Stimulated activated CD4-positive, alpha-beta T cell treated with anti-CD3 and anti-CD28 coated beads, TNF-alpha, amount 100 ng/mL, for 4 hours (primary cell): Measurements from ENCODE around the gene XPC.

ENCODE experiments used
- DNase-seq, 3 experiments: peaks; one replicate each; pipeline ENCODE4 v3.0.0-alpha.2; 2020; ENCODE audit warnings: low read depth in 3 of 3

The XPC gene

DNA sequence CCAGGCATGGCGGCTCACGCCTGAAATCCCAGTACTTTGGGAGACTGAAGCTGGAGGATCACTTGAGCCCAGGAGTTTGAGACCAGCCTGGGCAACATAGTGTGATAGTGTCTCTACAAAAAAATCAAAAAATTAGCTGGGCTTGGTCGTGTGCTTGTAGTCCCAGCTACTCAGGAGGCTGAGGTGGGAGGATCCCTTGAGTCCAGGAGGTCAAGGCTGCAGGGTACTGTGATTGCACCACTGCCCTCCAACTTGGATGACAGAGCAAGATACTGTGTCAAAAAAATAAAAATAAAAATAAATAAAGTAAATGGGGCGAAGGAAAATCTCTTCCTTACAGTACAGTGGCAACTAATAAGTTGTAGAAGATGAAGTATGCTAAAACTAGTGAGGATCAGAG, 29.8 kb upstream of the XPC start:
- DNase-seq: no peak

DNA sequence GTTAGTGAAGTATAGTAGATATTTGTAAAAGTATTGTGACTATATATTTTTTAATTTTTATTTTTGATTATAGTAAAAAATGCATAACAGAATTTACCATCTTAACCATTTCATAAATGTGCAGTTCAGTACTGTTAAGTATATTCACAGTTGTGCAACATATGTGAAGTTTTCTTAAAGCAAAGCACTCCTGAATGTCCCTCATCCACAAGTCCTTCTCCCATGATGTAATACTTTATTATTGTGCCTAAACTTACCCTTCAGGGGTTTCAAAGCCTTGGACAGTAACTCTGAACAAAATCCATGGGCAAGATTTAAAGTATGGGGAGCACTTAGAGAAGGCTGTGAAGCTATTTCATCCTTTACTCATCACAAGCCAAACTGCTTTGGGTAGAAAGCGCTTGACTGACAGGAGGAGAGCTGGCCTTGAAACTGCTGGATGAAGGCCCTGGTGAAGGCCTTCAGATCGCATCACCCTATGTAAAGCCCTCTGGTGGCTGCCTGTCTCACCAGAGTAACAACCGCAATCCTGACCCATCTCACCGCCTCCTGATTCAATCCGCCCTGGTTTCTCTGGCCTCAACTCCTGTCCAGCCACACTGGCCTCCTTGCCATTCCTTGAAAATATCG, 28.3 kb upstream of the XPC start:
- DNase-seq: no peak

DNA sequence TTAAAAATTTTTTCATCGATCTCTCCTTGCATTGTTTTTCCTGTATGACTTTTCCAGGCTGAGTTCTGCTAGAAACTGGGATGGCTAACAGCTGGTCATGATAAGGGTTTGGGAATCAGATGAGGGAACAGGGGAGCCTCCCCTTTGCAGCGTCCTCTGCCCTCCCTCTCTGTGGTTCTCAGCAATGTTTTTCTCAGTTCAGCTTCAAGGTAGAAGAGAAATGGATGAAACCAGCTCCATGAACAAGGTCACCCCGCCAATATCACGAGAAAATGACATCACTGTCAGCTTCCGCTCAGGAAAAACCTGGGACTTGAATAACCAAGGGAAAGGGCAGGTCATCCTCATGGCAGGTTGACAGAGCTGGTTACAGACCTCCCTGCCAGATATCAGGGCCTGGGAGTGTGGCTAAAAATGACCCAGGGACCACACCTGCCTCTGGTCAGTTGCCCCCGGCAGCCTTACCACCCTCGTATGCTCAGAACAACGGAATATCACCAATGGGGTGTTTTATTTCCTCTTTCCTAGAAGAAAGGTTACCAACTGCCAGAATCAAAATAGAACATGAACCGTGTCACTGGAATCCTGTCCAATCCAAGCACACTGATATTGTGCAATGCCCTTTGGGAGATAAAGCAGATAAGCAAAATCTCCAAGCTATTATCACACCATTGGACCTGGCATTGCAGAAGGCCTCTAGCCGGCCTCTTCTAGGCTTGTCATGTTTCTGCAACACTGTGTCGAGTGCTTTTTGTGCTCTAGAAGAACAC, 26.3 kb upstream of the XPC start:
- DNase-seq: no peak

DNA sequence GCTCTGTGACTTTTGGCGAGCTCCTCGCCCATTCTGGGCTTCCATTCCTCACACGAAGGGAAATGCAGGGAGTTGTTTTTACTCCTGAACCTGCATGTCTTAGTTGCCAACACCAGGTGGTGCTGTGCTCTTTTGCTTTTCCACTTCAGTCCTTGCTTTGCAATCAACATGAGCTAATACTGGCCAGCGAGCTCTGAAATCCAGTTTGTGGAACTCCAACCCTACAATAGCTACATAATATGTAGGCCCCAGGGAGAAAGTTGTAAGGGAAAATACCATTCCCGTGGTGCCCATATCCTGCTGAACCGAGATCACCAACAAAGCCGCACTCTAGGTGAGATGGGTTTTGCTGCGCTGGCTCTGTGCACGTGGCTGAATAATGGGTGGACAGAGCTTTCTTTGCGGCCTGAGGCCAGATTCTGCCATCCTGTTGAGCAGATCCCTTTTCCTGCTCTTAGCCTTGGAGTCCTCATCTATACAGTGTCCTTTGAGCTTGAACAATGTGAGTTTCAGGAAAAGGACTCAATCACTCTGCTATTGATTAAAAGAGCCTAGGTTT, 25.2 kb upstream of the XPC start:
- DNase-seq: peak in 2 of 3 experiments; percentile 4 to 13

DNA sequence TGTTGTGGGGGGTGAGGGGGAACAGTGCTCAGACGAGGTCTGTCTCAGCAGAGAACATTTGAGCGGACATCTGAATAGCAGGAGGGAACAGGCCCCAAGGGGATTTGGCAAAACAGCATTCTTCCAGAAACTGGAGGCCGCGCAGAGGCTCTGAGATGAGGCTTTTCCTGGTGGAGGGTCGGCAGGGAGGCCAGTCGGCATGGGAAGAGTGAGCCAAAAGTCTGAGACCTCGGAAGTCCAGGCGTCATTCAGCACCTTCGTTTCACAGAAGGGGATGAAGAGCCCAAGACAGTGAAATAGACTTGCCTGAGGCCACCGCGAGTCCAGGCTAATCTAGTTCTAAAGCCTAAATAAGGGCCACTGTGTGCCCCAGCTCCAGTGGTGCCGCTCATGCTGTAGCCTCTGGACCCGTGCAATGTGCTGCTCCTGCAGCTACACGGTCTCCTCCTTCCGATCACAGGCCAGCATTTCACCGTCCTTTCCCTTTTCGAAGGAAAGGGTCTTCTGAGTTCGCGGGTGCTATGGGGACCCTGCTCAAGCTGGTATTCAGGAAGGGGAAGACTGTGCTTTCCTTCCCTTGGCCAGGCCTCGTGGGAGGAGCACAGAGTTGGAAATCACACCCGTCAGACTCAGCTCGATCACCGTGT, 24.6 kb upstream of the XPC start:
- no peak for DNase-seq

DNA sequence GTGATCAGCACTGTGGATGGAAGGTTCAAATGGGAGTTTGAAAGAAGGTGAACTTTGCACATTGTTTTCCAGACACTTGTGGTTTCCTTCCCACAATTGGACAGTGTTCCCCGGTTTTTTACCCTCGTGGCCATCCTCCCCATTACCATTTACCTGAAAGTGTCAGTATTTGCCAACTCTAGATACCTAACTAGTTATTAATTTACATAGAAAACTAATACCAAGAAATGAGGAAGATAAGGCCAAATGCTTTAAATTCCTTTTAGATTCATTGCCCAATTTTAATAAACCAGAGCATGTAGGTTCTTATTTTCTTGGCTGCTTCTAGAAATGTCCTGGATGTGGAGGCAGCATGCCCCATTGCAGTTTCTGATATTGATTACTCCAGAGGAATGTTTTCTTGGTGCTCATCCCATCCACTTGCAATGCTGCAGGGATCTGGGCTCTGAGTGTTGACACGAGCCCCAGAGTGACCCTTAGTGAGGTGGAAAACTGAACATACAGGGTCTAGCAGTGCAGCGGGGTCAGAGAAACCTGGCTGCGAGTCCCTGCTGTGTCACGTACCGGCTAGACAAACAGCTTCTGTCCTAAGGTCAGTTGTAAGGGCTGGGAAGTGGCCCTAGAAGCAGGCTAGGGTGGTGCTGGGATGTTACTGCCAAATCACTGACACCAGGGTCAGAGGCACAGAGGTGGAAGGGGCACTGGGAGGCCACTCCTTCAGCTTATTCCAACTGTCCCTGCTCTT, 23.7 kb upstream of the XPC start:
- DNase-seq: no peak

DNA sequence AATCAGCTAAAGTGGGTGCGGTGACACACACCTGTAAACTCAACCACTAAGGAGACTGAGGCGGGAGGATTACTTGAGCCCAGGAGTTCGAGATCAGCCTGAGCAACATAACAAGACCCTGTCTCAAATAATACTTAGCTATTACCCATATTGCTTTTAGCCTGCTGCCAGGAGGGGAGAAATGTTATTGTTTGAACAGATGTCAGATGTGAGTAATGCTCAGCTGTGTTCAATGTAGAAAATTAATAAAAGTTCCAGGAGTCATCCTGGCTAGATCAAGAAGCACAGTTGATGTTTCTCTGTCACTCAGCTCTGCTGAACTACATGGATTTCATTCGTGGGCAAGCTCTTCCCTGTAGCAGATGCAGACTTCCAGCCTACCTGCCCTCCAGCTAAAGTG, 22.4 kb upstream of the XPC start:
- DNase-seq: no peak

DNA sequence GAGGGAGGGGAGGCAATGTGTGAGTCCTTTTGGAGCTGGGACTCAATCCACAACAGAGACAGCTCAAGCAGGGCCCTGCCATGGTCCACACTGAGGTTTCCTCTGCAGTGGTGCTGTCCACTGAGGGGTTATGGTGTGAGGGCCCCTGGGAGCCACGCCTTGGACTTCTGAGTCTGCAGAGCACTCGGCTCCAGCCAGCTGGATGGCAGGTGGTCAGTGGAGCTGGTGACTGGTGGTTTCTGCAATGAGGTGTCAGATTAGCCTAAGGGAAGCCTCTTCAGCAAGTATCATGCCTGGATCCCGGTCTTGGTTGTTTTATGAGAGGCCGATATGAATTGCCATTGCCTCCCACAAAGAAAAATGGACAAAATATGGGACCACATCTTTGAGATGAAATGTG, 21.9 kb upstream of the XPC start:
- DNase-seq: no peak

DNA sequence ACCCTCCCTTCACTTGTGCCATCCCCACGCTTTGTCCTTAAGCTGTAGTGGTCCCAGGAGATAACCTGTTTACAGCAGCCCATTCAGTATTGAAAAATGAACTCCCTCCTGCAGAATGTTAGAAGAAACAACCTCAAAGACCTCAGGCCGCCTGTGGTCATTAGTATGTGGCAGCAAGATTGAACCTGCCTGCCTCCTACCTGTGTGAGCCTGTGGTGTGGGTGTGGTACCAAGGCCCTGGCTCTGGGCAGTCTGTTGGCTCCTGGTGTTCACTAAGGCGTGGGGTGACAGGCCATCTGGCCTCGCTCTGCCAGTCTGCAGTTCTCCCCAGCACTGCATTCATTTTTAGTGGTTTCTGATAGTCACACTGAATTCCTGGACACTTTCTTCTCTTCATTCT, 21.2 kb upstream of the XPC start:
- no peak for DNase-seq

DNA sequence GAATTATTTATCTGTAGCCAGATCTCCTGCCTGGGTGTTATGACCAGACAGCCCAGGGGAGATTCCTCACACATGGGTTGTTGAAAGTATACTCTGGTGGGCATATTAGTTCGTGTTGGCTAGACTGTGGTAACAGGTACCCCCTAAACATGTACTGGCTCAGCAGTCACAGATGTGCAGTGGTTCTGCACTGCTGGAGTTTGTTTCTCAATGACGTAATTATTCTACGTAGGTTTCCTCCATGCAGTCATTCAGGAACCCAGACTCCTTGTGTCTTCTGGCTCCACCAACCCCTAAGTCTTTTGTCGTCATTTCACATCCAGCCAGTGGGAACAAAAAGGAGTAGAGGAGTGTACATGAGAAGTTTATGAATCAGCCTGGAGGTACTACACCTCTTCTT, 16.5 kb upstream of the XPC start:
- no peak for DNase-seq

DNA sequence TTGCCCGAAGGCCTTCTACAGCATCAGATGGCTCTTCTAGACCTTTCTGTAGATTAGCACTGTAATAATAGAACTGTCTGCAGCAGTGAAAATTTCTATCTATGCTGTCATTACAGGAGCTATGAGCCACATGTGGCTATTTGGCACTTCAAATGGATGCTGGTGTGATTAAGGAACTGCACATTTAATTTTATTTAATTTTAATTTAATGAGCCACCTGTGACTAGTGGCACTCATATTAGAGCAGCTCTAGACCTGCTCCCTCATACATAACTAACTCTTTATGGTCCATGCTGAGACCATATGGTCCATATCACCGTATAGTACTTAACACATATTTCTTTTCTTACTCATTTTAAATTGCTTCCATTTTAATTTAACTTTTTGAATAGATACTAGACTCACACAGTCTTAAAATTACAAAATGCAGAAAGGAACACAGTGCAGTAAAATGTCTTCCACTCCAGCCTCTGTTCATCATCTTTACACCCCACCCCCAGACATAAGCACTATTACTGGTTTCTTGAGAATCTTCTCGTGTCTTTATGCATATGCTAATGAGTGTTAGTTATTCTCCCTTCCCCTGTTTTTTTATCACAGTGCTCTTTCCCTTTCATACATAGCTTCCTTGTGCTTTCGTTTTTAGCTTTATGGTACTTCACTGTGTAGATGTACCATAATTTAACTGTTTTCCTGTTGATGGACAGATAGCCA, 9.8 kb upstream of the XPC start:
- no peak for DNase-seq

DNA sequence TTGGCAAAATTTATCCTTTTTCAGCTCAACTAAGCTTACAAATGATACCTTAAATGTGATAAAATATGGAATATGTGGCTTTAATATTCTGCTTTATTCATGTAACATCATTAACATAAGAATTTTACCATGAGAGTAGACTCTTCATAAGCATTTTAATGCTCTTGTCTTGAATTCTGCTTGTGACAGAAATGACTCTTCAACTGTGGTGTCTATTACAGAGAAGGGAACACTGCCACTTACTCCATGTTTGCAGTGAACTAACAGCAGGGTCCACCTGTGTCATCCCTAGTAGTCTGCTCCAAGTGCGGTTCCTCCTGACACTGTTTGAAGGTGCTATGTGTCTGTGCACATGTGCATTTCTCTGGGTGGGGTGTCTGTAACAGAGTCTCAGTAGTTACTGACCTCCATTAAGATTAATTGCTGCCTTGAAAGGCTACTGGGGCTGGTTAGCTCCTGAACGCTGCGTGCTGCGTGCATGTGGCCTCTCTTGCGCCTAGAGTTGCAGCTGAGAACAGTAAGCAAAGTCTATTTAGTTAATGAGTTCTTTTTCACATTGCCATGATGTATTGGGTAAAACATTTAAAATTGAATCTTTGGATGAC, 8.6 kb upstream of the XPC start:
- no peak for DNase-seq

DNA sequence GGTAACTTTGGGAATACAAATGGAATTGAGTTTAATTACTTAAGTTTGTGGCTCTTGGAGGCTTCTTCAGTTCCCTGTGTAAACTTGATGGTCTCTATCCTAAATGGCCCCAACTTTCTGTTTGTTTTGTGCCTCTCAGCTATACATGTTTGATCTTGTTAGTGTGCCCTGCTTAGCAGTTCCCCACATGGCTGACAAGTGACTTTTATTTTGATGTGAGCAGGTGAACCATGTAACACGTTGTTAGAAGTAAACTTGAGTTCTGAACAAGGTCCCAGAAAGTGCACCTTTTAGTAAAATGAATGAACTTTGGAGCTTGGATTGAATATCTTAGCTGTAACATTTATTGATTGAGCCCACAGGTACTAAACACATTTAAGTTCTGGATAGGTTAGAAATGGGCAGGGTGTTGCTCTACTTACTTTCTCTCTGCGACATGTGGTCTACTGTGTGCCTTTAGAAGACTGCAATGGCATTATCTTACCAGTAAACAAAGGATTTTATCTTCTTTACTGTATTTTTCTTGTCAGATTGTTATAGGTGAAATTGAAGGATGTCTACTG, 4.7 kb upstream of the XPC start:
- no peak for DNase-seq

DNA sequence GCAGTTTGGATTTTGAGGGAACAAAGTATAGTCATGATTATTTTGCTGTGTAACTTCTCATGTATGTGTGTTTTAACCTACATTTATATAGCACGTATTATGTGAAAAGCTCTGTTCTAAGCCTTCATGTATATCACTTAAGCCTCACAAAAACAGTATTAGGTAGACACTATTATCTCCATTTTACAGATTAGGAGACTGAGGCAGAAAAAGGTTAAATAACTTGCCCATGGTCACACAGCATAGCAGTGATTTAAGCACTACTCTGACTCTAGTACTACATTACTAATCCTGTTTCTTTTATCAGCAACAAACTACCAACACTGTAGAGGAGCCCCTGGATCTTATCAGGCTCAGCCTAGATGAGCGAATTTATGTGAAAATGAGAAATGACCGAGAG, 2.9 kb upstream of the XPC start:
- no peak for DNase-seq

DNA sequence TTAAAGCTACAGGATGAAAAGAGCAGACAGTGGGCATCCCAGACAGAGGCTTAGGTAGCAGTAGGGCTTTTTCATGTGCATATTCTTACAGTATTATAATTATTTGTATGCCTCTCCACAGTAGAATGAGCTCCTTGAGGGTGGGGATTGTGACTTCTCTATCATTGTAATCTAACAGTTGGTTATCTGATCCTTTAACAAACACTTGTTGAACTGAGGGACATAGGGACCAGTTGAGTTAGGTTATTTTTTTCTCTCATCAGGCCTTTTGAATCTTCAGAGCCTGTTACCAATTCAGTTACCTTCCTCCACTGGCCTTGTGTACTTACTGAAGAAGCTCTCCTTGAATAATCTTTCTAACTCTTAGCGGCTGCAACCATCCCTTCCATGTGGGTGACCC, 1.4 kb upstream of the XPC start:
- DNase-seq: no peak

DNA sequence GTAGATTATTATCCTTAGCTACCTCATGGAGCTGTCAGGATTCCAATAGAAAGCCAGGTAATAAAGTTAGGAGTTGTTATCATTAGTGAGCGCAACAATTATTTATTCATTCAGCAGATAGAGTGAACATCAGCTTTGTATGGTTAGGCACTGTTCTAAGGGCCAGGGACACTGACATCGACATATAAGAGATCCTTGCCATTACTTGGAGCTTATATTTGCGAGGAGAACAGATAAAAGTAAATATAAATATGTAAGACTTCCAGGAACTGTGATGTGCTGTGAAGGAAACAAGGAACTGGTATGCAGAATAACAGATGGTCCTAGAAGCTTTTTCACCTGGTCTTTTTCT, 689 bp upstream of the XPC start:
- DNase-seq: no peak

DNA sequence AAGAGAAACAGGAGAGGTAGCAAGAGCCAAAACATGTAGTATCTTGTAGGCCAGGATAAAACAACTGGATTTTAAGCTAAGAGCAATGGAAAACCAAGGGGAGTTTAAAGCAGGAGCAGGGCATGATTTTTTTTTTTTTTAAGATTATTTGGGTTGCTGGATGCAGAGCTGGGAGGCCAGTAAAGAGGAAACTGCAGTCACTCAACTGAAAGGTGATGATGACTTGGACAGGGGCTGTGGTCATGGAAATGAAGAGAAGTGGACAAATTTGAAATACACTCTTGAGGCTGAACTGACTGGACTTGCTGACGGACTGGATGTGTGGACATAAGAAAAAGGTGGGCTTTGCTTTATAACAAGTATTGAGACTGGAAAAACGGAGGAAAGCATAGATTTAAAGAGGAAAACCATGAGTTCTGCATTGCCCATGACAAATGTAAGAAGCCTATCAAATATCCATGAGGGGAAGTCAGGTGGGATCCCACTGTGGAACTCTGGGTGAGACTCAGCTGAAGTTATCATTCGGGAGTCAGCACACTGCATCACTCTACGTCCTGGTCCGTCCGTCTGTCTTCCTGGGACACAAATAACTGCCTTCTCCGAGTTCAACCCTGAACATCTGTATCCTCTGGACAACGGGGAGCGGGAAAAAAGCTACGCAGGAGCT, 688 bp downstream of the XPC start:
- DNase-seq: no peak

DNA sequence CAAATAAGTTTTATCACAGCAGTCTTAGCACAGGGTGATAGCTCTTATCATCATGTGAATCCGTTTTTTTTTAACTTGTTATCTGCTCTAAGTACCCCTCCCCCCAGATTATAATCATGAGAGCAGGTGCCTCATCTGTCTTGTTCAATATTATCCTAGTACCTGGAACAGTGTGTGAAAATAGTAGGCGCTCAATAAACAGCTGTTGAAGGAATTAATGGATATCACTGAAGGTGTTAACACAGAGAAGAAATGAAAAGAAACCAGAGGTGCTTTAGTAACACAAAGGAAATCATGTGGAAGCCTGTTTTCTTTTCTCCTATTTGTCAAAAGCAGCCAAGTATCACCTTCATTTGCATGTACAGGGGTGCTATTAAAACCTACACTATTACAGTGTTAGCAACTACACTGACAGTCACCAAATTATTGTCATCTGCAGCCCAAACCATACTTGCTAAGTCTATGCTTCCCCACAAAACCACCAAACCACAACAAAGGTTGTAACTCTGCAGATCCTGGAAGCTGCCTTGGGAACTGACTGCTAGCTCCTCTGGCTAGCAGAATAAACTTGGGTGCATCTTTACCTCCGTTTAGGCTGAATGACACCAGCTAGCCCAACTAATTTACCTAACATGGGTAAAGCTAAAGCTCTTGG, 2.9 kb downstream of the XPC start:
- peak in 2 of 3 experiments; percentile 8 to 23 for DNase-seq

DNA sequence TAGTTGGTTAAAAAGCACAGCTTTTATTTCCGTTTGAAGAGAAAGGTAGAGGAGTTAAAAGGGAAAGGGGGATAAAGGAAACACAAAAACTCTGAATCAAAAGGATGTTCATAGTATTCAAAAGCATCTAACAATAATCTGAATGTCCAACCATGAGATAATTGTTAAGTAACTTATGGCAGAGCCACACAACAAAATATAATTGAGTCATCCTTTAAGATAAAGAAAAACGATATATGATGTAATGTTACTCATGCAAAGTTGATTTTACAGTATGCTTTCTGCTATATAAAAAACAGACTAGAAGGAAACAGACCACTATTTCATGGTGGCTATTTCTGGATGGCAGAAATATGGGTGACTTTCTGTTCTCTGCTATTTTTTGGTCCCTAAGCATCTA, 3.9 kb downstream of the XPC start:
- no peak for DNase-seq

DNA sequence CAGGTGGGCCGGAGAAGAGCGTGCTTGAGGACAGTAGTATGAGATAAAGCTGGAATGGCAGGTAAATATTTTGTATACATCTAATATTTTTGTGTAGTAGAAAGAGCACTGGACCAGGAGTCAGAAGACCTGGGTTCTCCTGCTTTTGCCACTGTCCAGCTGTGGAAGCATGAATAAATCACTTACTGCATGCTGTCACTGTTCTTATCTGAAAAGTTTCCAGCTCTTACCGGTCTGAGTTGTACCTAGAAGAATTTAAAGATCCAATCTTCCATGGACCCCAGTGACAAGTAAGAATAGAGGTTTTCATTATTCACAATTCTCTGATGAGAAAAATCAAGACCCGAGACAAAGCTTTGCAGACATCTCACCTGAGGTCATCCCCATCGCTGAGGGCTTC, 5.9 kb downstream of the XPC start:
- DNase-seq: no peak
